GM23248 (cell line): ENCODE data around the gene MED15.

Experiments
- EZH2 ChIP-seq: fragments of 200-600 bp; sonication (generic); IDR thresholded peaks from 2 replicates; pipeline ENCODE4 v1.6.1; 2018; ENCODE audit warnings: antibody characterized with exemption, mild to moderate bottlenecking; ENCODE audit not compliant: insufficient read depth, poor library complexity, severe bottlenecking
- EZH2phosphoT487 ChIP-seq: fragments of 200-600 bp; sonication (generic); IDR thresholded peaks from 2 replicates; pipeline ENCODE4 v1.6.1; 2018; ENCODE audit warnings: antibody characterized with exemption, moderate library complexity, mild to moderate bottlenecking, low read depth; ENCODE audit not compliant: insufficient read depth

DNA sequence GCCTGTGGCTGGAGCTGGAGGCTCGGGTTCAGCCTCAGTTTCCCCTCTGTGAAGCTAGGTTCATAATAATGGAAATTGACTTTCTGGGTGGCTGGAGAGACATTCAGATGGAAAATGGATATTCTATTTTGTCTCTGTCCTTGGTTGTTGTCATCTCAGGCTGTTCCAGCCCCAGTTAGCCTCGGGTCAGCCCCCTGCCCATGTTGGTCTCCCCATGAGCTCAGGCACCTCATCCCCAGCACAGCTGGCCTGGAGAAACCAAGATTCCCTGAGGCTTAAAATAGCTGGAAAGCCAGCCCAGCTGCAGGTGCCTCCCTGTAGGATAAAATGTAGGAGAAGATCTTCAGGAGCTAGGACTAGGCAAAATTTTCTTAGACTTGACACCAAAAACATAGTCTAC lies 129.5 kb downstream of the MED15 start:
- no peak for TF ChIP-seq EZH2
- no peak for TF ChIP-seq EZH2phosphoT487
